NCI-H2107 treated with DMSO at 0.1 percent for 48 hours (cell line): ENCODE results near the gene CEP78.

ENCODE experiments used
- DNase-seq: peaks from one replicate; lab custom pipeline; 2025; ENCODE audit not compliant: unreplicated experiment; lab: John Stamatoyannopoulos, UW

The CEP78 gene

GRCh38 chr9:78234810-78235209, 1.1 kb upstream of the CEP78 start:
- no peak for DNase-seq

GRCh38 chr9:78235256-78235761, 566 bp upstream of the CEP78 start:
- DNase-seq, result no peak

- peak; percentile 38 for DNase-seq
Observed at GRCh38 chr9:78236551-78236910, 656 bp downstream of the CEP78 start.

GRCh38 chr9:78238046-78239038, 2.5 kb downstream of the CEP78 start:
- DNase-seq, result no peak

- DNase-seq, result peak; percentile 46
Observed at GRCh38 chr9:78239506-78239905, 3.6 kb downstream of the CEP78 start.

- DNase-seq, result no peak
Observed at GRCh38 chr9:78242041-78242440, 6.2 kb downstream of the CEP78 start.

GRCh38 chr9:78243130-78243529, 7.3 kb downstream of the CEP78 start:
- DNase-seq, result no peak

- DNase-seq, result no peak
Observed at GRCh38 chr9:78245401-78245800, 9.5 kb downstream of the CEP78 start.

- DNase-seq, result no peak
Observed at GRCh38 chr9:78248635-78249034, 12.8 kb downstream of the CEP78 start.

GRCh38 chr9:78249542-78249941, 13.7 kb downstream of the CEP78 start:
- DNase-seq, result no peak

- no peak for DNase-seq
Observed at GRCh38 chr9:78252616-78253015, 16.7 kb downstream of the CEP78 start.

- no peak for DNase-seq
Observed at GRCh38 chr9:78253285-78253684, 17.4 kb downstream of the CEP78 start.

- no peak for DNase-seq
Observed at GRCh38 chr9:78261403-78262001, 25.6 kb downstream of the CEP78 start.

- DNase-seq, result no peak
Observed at GRCh38 chr9:78262655-78263054, 26.8 kb downstream of the CEP78 start.

- no peak for DNase-seq
Observed at GRCh38 chr9:78267889-78268288, 32.0 kb downstream of the CEP78 start.

- DNase-seq, result no peak
Observed at GRCh38 chr9:78269784-78270183, 33.9 kb downstream of the CEP78 start.

GRCh38 chr9:78272307-78272706, 36.4 kb downstream of the CEP78 start:
- no peak for DNase-seq

GRCh38 chr9:78273761-78274160, 37.9 kb downstream of the CEP78 start:
- DNase-seq, result no peak

- DNase-seq, result no peak
Observed at GRCh38 chr9:78278177-78278777, 42.4 kb downstream of the CEP78 start.

GRCh38 chr9:78278801-78279200, 42.9 kb downstream of the CEP78 start:
- no peak for DNase-seq

GRCh38 chr9:78280982-78281668, 45.2 kb downstream of the CEP78 start:
- DNase-seq, result no peak
